Tibial nerve (tissue), 4 donors: Measurements from ENCODE around the gene SECISBP2L.

Source experiments
- CTCF ChIP-seq, 5 experiments: fragments of 200-600 bp in 3 of 5; fragments of 450-650 bp in 2 of 5; sonication (generic) in 3 of 5; IDR thresholded peaks; one replicate each; pipeline ENCODE4 v1.5.1; 2016 to 2019; ENCODE audit warnings: antibody characterized with exemption in 5 of 5, mild to moderate bottlenecking in 3 of 5, moderate library complexity in 2 of 5
- EP300 ChIP-seq, 2 donors: sonication (generic); formaldehyde crosslinking; IDR thresholded peaks; one replicate each; pipeline ENCODE4 v1.6.1; 2017; ENCODE audit warnings: antibody characterized with exemption in 2 of 2, mild to moderate bottlenecking in 1 of 2
- POLR2A ChIP-seq, 2 donors: fragments of 450-650 bp; IDR thresholded peaks; one replicate each; pipeline ENCODE4 v1.6.1; 2017; ENCODE audit warnings: antibody characterized with exemption in 2 of 2, mild to moderate bottlenecking in 2 of 2, moderate library complexity in 2 of 2

GRCh38 chr15:49047456-49047855 is 1.2 kb upstream of the SECISBP2L start:
- TF ChIP-seq CTCF (IDR thresholded peaks at IDR 0.05) (no peak), POLR2A (IDR thresholded peaks at IDR 0.05) (no peak), EP300 (IDR thresholded peaks at IDR 0.05) (no peak)
